Subcutaneous adipose tissue (tissue), 4 donors: ENCODE measurements around the gene MKRN2. TPM values are rescaled to one million over a fixed set of nuclear protein-coding genes. Genes with fewer than 3 reads are reported as not detected.

ENCODE experiments used
- total RNA-seq, 4 donors: library from RNA; depleted of rRNA; stranded (reverse); fragments of >200 nt; gene quantifications; one replicate each; pipeline ENCODE4 v1.1.0, GENCODE V29; 2016
- TF ChIP-seq, protein P1 (sequence below): fragments of 450-650 bp; IDR thresholded peaks from one replicate; pipeline ENCODE4 v1.5.1; 2016; ENCODE audit warnings: low read depth, mild to moderate bottlenecking, control low read depth, antibody characterized with exemption, moderate library complexity

Gene MKRN2
- total RNA-seq, 4 donors from 2014 or later: 28.4 to 38.2 (median 31.1) TPM

DNA sequence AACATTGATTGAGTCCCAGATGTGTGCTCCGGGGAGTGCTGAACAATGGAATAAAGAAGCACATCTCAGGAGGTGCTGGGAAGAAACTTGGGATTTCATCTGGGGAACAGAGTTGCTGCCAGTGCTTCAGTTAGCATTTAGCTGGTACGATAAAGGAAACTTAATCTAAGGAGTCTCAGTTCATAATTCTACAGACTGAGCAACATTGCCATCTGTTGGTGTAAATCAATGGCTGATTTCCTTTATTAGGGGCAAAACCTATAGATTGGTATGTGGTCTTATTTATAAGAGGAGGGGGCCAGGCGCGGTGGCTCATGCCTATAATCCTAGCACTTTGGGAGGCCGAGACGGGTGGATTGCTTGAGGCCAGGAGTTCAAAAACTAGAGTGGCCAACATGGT lies 20.5 kb upstream of the MKRN2 start:
- TF ChIP-seq, protein P1, sequence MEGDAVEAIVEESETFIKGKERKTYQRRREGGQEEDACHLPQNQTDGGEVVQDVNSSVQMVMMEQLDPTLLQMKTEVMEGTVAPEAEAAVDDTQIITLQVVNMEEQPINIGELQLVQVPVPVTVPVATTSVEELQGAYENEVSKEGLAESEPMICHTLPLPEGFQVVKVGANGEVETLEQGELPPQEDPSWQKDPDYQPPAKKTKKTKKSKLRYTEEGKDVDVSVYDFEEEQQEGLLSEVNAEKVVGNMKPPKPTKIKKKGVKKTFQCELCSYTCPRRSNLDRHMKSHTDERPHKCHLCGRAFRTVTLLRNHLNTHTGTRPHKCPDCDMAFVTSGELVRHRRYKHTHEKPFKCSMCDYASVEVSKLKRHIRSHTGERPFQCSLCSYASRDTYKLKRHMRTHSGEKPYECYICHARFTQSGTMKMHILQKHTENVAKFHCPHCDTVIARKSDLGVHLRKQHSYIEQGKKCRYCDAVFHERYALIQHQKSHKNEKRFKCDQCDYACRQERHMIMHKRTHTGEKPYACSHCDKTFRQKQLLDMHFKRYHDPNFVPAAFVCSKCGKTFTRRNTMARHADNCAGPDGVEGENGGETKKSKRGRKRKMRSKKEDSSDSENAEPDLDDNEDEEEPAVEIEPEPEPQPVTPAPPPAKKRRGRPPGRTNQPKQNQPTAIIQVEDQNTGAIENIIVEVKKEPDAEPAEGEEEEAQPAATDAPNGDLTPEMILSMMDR: no peak

DNA sequence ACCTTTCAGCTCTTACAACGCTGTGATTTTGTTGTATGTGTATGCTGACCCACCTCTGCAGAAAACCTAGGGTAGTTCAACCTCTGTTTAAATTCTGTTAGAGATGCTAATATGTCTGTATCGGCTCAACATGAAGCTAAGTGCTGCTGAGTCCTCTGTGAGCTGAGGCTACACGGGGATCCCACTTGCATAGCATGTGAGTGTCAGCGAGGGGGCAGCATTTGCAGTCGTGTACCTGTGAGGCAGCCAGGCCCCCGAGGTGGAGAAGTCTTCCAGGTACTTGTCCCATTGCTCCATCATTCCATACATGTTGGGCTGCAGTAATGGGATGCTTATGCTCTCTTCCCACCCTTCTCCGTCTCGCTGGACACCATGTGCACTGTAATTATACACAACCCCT lies 15.3 kb upstream of the MKRN2 start:
- TF ChIP-seq, protein P1: no peak

DNA sequence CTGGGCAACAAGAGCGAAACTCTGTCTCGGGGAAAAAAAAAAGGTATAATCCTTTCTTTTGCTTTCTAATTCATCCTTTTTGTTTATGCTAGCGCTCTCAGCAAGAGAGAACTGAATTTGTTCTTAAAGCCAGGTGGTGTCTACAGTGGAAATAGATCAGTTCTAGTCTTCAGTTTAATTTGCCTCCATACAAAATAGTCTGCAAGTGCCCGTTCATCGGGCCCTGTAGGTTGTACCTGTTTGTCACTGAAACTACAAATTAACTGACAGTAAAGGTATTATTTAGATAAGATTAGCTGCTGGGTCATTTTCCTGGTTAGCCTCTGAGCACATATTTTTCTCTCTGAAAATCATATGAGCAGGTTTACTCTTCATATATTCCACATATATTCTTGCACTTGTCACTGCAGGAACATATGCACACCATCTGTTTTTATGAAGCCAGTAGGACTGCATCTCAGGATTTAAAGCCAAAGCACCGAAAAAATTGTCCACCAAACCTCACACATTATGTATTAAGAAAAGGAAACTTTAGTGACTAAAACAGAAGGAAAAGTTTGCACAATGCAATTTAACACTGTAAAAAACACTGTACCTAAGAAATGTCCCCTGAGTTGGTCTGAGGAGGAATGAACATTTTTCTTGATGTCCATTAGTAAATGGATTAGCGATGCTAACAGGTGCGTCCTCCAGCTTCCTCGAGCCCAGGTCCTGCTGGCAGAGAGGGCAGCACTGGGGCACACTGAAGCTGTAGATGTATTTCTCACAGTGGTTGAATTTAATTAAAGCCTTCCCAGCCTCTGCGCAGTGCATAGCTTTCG lies 12.0 kb upstream of the MKRN2 start:
- TF ChIP-seq, protein P1: no peak

DNA sequence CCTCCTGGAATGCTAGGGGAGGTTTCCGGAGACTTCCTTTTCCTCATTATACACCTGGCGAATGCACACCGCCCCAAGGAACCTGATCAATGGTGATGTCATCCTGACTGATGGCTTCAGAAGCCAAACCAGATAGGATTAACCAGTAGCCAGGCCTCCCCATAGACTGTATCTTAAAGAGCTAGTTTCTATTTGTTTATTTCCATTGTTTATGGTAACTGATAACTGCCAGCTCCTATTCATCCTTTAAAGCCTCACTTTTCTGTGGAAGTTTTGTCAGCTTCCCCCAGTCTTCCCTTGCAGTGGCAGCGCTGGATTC lies 11.5 kb upstream of the MKRN2 start, which contains the start of gene MKRN2OS:
MKRN2OS (minus strand) TSS at position 27 of the 319 bp plus-strand sequence. CDS start 35 bp downstream, outside the sequence.
- TF ChIP-seq, protein P1: no peak

DNA sequence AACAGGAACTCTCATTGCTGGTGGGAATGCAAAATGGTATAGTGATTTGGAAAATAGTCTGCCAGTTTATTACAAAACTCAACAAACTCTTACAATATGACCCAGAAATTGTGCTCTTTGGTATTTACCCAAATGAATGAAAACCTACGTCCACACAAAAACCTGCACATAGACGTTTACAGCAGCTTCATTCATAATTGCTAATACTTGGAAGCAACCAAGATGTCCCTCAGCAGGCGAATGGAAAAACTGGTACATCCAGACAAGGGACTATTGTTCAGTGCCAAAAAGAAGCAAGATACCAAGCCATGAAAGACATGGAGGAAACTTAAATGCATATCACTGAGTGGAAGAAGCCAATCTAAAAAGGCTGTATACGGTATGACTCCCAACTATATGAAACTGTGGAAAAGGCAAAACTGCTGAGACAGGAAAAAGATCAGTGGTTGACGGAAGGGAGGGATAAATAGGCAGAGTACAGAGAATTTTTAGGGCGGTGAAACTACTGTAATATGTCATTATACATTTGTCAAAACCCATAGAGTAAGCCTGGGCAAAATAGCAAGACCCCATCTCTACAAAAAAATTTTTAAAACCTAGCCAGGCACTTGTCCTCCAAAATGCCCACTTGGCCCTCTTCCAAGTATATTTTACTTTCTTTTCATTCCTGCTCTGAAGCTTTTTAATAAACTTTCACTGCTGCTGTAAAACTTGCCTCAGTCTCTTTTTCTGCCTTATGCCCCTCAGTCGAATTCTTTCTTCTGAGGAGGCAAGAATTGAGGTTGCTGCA lies 6.7 kb upstream of the MKRN2 start:
- TF ChIP-seq, protein P1: no peak

DNA sequence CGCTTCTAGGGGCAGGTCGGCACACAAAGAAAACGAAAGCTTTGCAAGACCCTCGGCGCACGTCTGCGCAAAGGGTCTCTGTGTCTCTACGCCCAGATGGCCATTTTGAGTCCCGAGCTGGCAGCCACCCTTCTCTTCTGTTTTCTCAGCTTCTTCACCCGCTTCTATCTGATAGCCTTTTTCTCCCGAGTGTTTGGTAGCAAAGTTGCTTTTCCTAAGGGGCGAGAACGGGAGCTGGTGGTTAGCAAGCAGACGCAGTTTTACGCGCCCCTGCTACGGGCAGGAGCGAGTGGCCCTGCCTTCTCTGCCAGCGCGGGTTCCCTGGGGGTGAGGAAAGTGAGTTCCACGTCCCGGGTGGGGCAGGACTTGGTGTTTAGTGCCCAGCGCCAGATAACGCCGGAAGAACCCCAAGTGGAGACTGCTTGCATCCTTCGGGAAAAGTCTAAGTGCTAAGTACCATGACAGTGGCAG lies 2.9 kb upstream of the MKRN2 start:
- TF ChIP-seq, protein P1: no peak

DNA sequence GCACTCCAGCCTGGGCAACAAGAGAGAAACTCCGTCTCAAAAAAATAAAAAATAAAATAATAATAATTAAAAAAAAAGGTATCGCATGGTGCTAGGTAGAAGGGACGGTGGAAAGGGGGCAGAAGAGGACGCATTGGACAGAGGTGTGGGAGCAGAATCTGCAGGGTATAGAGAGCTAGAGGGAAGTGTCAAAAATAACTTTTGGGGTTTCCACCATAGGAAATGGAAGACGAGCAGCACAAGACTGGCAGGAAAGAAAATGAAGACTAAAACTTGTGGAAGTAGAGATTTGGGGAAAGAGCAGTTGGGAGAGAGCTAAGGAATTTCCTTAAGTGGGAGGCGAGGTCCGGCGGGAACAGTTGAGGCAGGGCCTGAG lies 585 bp upstream of the MKRN2 start:
- TF ChIP-seq, protein P1: no peak
